ENCODE data around the gene DIABLO.
"Not testable (repeated sequence)": the region's sequence is repeated elsewhere in the genome, so short reads cannot be mapped to it uniquely, and the experiment has no call there.

The DIABLO gene

GRCh38 chr12:122208073-122208820 is 17.6 kb downstream of the DIABLO start:
- no peak for DNase-seq (ENCODE audit: low spot score)

GRCh38 chr12:122207391-122207790 is 18.5 kb downstream of the DIABLO start:
- DNase-seq (ENCODE audit: low spot score), result no peak

GRCh38 chr12:122206976-122207375 is 18.9 kb downstream of the DIABLO start:
- DNase-seq (ENCODE audit: low spot score), result no peak

- DNase-seq (ENCODE audit: low spot score), result no peak
Observed at GRCh38 chr12:122206111-122206881, 19.6 kb downstream of the DIABLO start.

GRCh38 chr12:122205053-122205925 is 20.6 kb downstream of the DIABLO start:
- no peak for DNase-seq (ENCODE audit: low spot score)

GRCh38 chr12:122204167-122205052 is 21.4 kb downstream of the DIABLO start:
- no peak for DNase-seq (ENCODE audit: low spot score)

GRCh38 chr12:122203301-122204166 is 22.3 kb downstream of the DIABLO start, which contains the start of gene B3GNT4:
Gene B3GNT4, plus strand, starts transcription at chr12:122203709. Its CDS starts 910 bp downstream, at chr12:122204619.
- DNase-seq (ENCODE audit: low spot score), result peak; percentile 36

GRCh38 chr12:122202811-122203210 is 23.0 kb downstream of the DIABLO start:
- DNase-seq (ENCODE audit: low spot score), result not testable (repeated sequence)

- DNase-seq (ENCODE audit: low spot score), result no peak
Observed at GRCh38 chr12:122202017-122202416, 23.8 kb downstream of the DIABLO start.

- no peak for DNase-seq (ENCODE audit: low spot score)
Observed at GRCh38 chr12:122201381-122201780, 24.5 kb downstream of the DIABLO start.

GRCh38 chr12:122200541-122201175 is 25.2 kb downstream of the DIABLO start:
- no peak for DNase-seq (ENCODE audit: low spot score)

GRCh38 chr12:122199484-122200355 is 26.1 kb downstream of the DIABLO start:
- DNase-seq (ENCODE audit: low spot score), result no peak

GRCh38 chr12:122197612-122197966 is 28.3 kb downstream of the DIABLO start:
- DNase-seq (ENCODE audit: low spot score), result no peak

- DNase-seq (ENCODE audit: low spot score), result no peak
Observed at GRCh38 chr12:122195405-122195804, 30.4 kb downstream of the DIABLO start.

GRCh38 chr12:122194804-122195203 is 31.0 kb downstream of the DIABLO start:
- no peak for DNase-seq (ENCODE audit: low spot score)

GRCh38 chr12:122192441-122192840 is 33.4 kb downstream of the DIABLO start:
- DNase-seq (ENCODE audit: low spot score), result no peak

- DNase-seq (ENCODE audit: low spot score), result peak; percentile 57
Observed at GRCh38 chr12:122190842-122191668, 34.8 kb downstream of the DIABLO start.

Measured in kidney capillary endothelial cell (primary cell).